ENCODE data around the gene LIPG.
"Not testable (repeated sequence)": the region's sequence is repeated elsewhere in the genome, so short reads cannot be mapped to it uniquely, and the experiment has no call there.

LIPG gene

DNA sequence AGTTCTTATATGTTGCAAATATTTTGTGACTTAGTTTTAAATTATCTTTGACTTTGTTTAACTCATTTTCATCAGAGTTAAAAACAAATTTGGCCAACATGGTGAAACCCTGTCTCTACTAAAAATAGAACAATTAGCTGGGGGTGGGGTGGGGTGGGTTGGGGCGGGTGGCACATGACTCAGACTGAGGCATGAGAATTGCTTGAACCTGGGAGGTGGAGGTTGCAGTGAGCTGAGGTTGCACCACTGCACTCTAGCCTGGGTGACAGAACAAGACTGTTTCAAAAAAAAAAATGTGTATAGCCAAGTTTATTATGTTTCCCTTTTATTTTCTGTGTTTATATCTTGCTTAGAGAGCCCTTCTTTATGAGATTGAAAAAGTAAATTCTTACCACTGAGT lies 14.2 kb upstream of the LIPG start:
- DNase-seq: no peak

DNA sequence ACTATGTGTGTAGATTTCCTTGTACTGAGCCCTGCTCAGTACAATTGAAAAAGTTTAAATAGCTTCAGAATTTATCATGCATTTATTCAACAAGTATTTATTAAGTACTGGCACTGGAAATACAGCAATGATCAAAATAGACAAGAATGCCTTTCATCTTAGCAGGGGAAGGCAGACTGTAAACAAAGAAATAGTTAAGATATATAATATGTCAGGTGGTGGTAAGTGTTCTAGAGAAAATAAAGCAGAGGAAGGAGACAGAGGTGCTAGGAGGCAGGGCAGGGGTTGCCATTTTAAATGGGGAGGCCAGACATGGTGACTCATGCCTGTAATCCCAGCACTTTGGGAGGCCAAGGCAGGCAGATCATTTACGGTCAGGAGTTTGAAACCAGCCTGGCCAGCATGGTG lies 13.6 kb upstream of the LIPG start:
- no peak for DNase-seq

DNA sequence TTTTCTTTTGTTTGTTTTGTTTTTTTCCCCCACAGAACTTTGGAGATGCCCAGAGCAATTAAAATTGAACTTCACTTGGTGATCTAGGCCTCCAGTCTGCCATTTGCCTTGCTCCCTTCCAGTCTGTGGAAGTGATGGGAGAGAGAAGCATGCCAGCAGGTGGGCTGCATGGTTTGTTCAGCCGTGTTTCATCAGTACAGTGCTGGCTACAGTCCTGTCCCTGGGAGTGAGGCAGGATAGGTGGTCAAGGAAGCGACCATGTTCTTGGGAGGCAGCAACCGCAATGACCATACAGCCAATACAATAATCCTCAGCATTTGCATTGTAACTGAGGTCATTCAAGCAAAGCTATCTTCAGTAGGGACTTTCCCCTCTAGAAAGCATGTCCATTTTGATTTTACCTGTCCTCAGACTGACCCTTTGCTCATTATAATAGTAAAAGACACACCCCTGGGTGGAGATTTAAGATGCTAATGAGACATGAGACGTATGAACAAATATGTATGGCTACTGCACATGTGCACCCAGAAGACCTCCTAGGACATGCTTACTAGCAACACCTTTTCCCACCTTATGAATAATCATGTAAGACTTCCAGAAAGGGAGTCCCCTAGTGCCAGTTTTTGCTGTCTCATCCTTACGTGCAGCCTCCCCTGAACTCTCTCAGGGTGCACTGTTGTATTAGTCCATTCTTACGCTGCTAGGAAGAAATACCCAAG lies 11.1 kb upstream of the LIPG start:
- no peak for DNase-seq

DNA sequence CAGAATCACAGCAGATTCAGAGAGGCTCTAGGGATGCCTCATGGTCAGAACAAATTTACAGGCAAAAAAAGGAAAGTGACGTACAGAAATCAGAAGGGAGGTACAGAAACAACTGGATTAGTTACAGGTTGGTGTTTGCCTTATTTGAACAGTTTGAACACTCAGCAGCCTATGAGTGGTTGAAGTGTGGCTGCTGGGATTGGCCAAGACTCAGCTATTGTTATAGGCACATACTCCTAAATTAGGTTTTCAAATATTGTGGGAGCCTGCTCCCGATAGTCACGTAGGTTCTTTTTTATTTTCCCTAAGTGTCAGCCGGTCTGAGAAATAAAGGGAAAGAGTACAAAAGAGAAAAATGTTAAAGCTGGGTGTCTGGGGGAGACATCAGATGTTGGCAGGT lies 8.9 kb upstream of the LIPG start:
- no peak for DNase-seq

DNA sequence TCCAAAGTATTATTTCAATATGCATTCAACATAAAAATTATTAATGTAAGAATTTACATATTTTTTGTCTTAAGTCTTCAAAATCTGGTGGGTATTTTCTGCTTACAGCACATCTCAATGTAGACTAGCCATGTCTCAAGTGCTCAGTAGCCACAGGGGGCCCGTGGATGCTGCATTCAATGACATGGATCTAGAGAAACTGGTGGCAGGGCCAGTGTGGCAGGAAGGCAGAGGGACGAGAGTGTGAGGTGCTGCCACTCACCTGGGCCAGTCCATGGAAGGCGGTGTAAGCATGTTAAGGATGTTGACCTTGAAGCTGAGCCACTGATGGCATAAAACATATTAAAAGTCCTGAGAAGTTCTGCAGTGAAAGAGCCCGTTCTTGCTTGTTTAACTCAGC lies 6.2 kb upstream of the LIPG start:
- no peak for DNase-seq

DNA sequence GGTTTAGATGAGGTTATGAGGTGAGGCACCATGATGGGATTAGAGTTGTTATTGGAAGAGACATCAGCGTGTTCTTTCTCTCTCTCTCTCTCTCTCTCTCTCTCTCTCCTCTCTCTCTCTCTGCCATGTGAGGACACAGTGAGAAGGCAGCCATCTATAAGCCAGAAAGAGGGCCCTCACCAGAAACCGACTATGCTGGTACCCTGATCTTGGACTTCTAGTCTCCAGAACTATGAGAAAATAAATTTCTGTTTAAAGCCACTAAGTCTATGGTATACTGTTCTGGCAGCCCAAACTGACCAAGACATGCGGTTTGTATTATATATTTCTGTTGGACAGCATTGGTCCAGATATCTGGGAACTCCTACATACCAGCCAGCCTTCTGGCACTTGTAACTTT lies 3.5 kb upstream of the LIPG start:
- no peak for DNase-seq

DNA sequence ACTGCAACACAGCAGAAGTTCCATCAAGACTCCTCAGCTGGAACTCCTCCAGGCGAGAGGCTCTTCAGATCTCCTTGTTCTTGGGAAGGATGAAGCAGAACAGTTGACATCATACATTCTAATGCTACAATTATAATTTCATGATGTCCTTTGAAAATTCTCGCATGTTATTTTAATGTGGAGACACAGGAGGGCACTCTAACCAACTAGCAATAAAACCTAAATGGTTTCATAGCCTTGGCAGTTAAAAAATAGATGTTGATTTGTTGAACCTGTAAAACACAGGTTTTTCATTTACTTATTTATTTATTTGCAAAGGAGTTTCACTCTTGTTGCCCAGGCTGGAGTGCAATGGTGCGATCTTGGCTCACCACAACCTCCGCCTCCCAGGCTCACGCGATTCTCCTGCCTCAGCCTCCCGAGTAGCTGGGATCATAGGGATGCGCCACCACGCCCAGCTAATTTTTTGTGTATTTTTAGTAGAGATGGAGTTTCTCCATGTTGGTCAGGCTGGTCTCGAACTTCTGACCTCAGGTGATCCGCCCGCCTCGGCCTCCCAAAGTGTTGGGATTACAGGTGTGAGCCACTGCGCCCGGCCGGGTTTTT lies 2.4 kb upstream of the LIPG start:
- not testable (repeated sequence) for DNase-seq

DNA sequence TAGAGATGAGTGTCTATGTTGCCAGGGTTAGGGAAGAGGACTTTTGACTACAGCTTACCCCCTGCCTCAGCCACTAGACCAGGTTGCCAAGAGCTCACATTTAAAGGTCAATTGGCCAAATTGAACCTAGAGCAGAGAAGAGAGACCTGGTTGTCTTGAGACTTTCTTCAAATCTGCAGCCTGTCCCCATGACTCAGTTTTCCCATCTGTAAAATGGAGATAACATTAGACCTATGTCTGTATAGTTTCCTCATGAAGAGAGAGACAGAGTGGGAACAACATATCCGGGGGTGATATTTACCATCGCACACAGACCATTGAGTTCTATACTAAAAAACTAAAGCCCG lies 1.6 kb upstream of the LIPG start:
- DNase-seq: no peak

DNA sequence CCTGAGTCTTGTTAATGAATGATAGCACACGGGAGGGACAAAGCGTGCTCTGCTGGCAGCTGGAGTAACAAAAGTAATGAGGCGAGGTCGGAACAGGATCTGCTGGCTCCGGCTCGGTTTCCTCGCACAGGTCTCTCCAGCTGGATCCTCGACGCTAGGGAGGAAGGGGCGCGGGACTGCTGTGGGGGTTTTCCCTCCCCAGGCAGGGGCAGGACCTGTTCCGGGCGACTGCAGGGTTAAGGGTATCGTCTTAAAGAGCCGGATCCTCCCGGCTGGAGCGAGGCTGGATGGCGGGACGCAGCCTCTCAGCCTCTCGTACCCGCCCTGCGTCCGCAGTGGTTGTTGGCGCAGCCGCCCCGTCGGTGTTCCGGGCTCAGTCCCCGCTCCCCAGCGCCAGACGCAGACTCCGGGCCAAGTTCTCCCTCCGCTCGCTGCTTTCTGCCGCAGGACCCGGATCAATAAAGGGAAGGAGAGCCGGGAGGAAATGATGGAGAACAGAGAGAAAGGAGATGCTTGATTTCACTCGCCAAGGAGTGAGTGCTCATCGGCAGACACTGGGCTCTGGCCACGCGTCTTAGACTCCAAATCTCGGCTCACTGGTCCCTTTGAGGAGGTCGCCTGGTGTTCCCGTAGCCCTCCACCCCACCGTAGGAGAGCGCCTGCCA lies 1.1 kb upstream of the LIPG start:
- DNase-seq: no peak

DNA sequence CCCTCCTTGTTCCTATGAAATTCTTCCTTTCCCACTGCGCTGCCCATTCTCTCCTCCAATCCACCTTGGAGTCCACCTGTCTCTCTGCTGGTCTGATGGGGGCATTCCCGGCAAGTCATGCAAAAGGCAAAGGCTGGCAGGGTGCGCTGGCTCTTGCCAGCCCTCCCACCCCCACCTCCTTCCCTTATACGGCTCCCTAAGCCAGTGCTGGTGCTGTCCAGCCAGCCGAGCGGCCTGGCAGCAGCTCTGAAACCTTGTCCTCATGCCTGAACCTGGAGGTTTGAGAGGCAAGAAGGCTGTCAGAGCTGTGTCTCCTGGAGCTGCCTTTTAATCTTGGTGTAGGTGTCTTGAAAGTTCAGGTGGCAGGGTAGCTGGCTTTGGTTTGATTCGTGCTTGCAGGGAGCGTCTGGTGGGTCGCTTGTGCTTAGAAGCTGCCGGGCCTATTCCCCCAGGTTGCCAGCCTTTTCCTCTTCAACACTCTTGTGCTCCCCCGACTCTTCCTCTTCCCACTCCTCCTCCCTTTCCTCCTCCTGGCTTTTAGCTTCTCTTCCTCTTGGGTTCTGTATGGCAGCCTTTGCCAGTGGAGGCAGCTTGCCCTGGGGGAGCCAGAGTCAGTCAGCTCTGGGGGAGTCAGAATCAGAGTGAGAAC lies 748 bp downstream of the LIPG start:
- DNase-seq: no peak

DNA sequence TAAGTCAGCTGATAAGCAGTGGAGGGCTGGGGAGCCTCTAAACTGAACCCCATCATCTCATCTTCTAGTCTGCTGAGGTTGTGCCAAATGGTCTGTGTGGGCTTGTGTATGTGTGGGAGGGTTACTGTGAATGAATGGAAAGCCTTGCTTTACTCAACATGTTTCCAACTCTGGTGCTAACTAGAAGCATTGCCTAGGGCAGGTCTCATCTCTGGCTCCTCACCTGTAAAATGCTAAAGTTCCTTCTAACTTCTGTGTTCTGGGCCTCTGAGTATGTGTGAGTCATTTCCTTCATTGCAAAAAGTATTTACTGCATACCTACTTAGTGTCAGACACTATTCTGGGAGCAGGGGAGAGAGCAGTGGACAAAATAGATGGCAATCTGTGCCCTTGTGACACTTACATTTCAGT lies 1.3 kb downstream of the LIPG start:
- no peak for DNase-seq

DNA sequence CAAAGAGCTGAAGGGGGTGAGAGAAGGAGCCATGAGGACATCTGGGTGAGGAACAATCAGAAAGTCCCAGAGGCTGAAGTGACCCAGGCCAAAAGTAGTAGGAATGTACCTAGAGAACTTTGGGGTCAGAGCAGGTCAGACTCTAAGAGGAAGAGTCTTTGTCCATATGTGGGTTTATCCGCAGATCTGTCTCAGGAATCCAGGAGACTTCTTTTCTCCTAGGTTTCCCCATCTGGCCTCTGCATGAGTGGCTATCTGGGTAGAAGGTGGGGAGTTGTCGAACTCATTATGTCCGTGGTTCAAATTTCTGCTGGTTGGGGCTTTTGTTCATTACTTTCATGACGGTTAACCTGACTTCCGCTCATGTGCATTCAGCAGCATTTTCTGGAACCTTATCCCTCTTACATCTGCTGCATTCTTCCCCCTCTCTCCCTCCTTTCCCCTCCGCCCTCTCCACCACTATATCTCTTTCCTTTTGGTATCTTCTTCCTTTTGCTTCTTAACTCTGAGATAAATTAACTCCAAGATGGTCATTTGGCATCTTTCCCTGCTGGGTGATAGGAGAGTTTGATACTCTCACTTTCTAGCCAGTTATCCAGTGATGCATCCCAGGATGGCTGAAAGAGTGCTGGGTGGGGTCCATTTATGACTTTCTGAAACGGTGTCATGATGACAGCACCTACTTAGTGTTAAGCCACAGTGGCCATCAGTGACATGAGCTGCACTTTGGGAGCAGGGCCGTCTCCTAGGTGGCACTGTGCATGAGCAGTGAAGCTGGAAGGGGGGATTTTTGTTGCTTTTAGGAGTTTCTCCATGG lies 2.1 kb downstream of the LIPG start:
- no peak for DNase-seq

DNA sequence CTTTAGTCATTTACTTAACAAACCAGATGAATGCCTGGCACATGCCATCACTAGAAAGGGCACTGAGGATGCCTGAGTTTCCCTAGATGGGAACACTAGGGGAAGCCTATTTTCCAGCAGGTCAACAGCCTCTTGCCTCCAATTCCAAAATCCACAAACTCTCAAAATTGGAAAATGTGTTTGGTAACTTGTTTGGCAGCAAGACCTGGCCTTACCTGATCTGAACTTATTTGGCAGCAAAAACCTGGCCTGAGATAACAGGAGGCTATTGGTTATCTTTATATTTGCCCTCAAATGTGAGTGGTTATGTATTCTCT lies 2.6 kb downstream of the LIPG start:
- no peak for DNase-seq

DNA sequence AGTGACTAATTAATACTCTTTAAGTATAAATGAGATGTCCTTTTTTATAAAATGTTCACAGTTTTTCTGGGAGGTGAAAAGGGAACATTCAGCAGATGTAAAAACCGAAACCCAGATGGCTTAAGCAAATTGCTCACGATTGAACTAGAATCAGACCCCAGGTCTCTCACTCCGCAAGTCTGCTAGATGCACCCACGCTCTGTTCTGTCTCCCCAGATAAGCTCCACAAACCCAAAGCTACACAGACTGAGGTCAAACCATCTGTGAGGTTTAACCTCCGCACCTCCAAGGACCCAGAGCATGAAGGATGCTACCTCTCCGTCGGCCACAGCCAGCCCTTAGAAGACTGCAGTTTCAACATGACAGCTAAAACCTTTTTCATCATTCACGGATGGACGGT lies 3.2 kb downstream of the LIPG start:
- DNase-seq: no peak

DNA sequence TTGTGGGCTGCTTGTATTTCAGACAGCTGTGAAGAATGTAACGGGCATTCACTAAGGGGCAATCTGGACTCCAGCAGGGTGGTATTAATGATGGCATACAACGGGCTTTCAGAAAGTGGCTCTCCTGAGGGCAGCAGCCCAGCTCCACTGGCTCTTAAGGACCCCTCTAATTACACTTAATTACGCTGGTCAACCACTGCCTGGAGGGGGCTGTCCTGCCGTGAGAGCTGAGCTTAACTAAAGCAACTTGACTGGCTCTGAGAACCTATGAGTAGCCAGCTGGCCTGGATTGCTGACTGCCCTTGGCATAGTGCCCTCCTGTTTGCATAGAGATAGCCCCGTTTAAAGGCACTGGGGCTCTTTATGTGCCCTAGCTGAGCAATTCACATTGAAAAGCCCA lies 3.8 kb downstream of the LIPG start:
- DNase-seq: no peak

DNA sequence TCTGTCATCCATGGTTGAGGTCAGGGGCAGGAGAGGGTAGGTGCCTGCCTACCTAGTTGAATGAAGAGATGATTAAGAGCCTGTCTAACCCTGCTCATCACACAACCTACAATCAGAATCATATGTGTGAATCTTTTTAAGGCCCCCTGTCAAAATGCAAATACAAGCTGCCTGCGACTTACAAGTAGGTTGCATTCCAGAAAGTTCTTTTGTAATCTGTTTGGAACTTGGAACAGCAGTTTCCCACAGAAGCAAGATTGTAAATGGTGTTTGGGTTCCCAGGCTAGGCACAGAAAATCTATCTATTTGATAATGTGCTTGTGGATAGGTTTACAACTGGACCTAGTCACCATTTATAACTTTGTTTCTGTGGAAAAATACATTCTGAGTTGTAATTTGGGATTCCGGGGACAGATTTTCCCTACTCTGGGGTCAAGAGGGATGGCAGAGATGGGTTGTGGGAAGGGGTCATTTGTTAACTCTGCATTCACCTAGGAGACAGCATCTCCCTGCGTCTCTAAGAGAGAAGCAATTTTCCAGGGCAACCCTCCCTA lies 4.4 kb downstream of the LIPG start:
- no peak for DNase-seq

DNA sequence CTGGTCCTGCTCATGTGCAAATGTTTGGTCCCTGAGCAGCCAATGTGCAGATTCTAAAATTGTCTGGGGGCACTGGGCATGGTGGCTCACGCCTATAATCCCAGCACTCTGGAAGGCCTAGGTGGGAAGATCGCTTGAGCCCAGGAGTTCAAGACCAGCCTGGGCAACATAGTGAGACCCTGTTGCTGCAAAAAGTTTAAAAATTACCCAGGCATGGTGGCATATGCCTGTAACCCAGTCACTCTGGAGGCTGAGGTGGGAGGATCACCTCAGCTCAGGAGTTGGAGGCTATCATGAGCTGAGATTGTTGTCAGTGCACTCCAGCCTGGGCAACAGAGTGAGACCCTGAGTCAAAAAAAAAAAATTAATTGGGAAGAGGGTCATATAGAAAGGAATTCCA lies 5.1 kb downstream of the LIPG start:
- DNase-seq: no peak

DNA sequence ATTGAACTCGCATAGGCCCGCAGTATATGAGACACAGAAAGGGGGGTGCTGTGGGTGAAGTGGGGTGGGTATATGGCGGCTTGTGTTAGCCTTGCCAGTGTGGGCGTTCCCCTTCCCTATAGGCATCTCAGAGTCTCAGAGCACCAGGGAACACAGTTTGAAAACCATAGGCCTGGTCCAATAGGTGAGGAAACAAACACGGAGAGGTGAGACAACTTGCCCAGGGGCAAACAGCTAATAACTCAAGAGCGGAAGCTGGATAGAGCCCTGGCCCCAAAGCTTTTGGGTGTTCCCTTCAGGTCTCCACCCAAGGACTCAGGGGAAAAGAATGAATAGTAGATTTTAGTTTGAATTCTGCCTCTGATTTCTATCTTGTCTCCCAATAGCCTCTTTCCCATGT lies 7.9 kb downstream of the LIPG start:
- DNase-seq: no peak

DNA sequence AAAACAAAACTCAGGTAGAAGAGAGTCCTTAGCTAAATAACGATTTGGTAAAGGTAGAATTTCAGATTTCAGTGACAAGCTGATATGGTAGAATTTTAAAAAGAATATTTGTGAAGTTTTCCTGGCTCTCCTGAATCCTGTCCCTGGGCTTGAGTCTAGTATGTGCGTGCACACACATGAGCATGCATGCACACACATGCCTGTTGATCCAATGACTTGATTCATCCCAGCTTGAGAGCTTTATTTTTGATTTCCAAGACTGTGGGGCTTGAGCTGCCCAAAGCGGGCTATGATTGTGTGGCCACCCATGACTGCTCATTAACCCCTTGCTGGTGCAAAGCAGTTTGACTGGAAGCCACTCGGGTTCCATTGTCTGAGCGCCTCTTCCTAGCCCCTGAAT lies 9.0 kb downstream of the LIPG start:
- DNase-seq: no peak

DNA sequence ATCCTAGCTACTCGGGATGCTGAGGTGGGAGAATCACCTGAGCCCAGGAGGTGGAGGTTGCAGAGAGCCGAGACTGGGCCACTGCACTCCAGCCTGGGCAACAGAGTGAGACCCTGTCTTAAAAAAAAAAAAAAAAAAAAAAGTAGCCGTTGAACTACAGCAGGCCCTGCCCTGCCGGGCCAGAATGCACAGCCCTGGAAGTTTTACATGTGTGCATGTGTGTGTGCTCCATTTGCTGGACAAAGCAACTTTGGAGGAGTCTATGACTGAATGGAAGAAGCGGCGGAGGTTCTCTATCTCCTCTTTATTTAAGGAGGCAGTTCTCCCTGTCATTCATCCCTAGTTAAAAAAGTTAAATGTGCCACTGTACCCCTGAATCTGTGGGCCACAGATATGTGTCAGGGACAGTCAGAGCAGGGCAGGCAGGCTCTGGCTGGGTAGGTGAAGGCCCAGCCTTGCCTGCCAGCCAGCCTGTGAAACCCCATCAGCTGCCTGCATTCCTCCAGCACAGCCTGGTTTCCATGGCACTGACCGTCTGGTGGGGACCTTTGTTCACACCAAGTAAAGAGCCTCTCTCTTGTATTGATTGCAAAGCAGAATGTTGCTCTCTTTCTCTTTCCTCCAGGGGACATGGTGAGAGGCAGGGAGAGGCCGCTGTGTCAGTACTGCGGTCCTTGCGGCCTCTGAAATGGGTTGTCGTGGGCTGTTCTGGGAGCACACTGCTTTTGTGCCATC lies 10.9 kb downstream of the LIPG start:
- DNase-seq: no peak

DNA sequence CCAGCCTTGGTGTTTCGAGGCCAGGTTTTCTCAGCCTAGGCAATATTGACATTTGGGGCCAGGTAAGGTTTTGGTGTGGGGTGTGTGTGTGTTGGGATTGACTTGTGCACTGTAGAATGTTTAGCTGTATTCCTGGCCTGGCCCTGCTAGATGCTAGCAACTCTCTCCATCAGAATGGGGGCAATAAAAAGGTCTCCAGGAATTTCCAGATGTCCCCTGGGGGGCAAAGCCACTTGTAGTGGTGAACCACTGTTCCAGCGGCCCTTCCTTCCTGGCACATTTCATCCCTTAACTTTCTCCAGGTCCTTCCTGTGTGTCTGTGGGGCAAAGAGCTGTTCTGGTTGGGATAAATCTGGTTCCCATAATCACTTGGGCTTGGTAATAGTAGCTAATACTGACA lies 12.0 kb downstream of the LIPG start:
- no peak for DNase-seq

DNA sequence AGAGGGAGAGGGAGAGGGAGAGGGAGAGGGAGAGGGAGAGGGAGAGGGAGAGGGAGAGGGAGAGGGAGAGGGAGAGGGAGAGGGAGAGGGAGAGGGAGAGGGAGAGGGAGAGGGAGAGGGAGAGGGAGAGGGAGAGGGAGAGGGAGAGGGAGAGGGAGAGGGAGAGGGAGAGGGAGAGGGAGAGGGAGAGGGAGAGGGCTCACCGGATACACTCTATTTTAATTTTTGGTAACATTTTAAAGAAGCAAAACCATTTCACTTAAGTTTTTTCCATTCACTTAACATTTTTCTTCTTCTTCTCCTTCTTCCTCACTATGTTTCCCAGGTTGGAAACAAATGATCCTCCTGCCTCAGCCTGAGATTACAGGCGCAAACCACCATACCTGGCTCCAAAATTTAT lies 17.2 kb downstream of the LIPG start:
- not testable (repeated sequence) for DNase-seq

Data from CD4-positive, alpha-beta T cell treated with Interleukin-6 for 4 hours (primary cell).